Heart left ventricle (tissue), 16 donors: ENCODE measurements around the gene MYO1A. TPM values are rescaled to one million over a fixed set of nuclear protein-coding genes. Genes with fewer than 3 reads are reported as not detected.

Experiments
- ATAC-seq, 4 donors: fragments of 200-7000 bp; cut with Tn5 transposase; one replicate each; pipeline ENCODE4 v1.9.1; 2020 to 2022; ENCODE audit warnings: moderate library complexity in 4 of 4, mild to moderate bottlenecking in 3 of 4, moderate number of reproducible peaks in 1 of 4
- DNase-seq, 5 donors: peaks; one replicate each; pipeline ENCODE4 v3.0.0-alpha.2; 2020
- H3K27ac ChIP-seq, 12 donors: fragments of 200-600 bp; sonication (generic) in 4 of 12; one replicate each; pipeline versions ENCODE4 v1.5.0 to v1.8.0; 2016 to 2022; ENCODE audit warnings: mild to moderate bottlenecking in 2 of 12
- H3K27me3 ChIP-seq, 9 donors: fragments of 200-600 bp; sonication (generic) in 2 of 9; one replicate each; pipeline versions ENCODE4 v1.5.1 to v1.8.0; 2016 to 2022; ENCODE audit warnings: mild to moderate bottlenecking in 3 of 9
- H3K36me3 ChIP-seq, 9 donors: fragments of 200-600 bp; sonication (generic) in 2 of 9; one replicate each; pipeline versions ENCODE4 v1.5.0 to v1.8.0; 2018 to 2022; ENCODE audit warnings: mild to moderate bottlenecking in 2 of 9
- H3K4me1 ChIP-seq, 12 donors: fragments of 200-600 bp; sonication (generic) in 4 of 12; one replicate each; pipeline versions ENCODE4 v1.5.0 to v1.8.0; 2016 to 2022; ENCODE audit warnings: mild to moderate bottlenecking in 3 of 12
- H3K4me3 ChIP-seq, 12 donors: fragments of 200-600 bp; sonication (generic) in 4 of 12; one replicate each; pipeline versions ENCODE4 v1.5.0 to v1.8.0; 2017 to 2022; ENCODE audit warnings: mild to moderate bottlenecking in 9 of 12, moderate library complexity in 4 of 12
- H3K9me3 ChIP-seq, 12 donors: fragments of 200-600 bp; sonication (generic) in 4 of 12; one replicate each; pipeline versions ENCODE4 v1.5.0 to v1.8.0; 2016 to 2022; ENCODE audit warnings: mild to moderate bottlenecking in 1 of 12
- POLR2A ChIP-seq, 2 donors: fragments of 450-650 bp; IDR thresholded peaks; one replicate each; pipeline ENCODE4 v1.6.1; 2017; ENCODE audit warnings: antibody characterized with exemption in 2 of 2, mild to moderate bottlenecking in 2 of 2, moderate library complexity in 2 of 2
- whole genome bisulfite sequencing, 4 donors: extraction: QIAGEN DNeasy Blood & Tissue Kit in 2 of 4; methylation state at CpG; one replicate each; pipeline versions ENCODE4 v1.1.5 to v1.1.7; 2013 to 2018; 5-methylcytosine and 5-hydroxymethylcytosine counted together
- intact Hi-C, 10 donors: fragments of 100-400 bp; cut with DNase I; formaldehyde crosslinking; loops; one replicate each; pipeline versions ENCODE4 v1.11.1 to v1.14.2; 2022
- polyA plus RNA-seq, 2 donors: library from polyadenylated mRNA; stranded (reverse); fragments of 200-250 nt; gene quantifications; one replicate each; pipeline ENCODE4 v1.2.3, GENCODE V29; 2013
- total RNA-seq, 9 donors: library from RNA; depleted of rRNA in 2 of 9; stranded (reverse); fragments of >200 nt in 2 of 9; fragmentation: NEBNext Ultra II Directional in 3 of 9; extraction: Animal tissue kit (Norgen Biotek cat#: 25700) in 3 of 9; gene quantifications; one replicate each; pipeline versions ENCODE4 v1.1.0 to v1.2.4, GENCODE V29; 2016 to 2023
- TF ChIP-seq, protein P1 (sequence below), 12 donors: fragments of 200-600 bp; sonication (generic) in 4 of 12; IDR thresholded peaks; one replicate each; pipeline versions ENCODE4 v1.5.0 to v1.8.0; 2018 to 2022; ENCODE audit warnings: antibody characterized with exemption in 12 of 12, mild to moderate bottlenecking in 5 of 12
- donor health status: ischemic (EF 13 %, LVEDD 7.1; RV severe dilation, severe dysfunction).
- donor health status: healthy with polysubstance abuse.
- donor health status: DM: no; HTN: yes; CAD: no.
- donor health status: DM: no; HTN: no; CAD: no.
- donor health status: ischemic (EF 25% LVEDD 6.9; RV normal size, moderate dysfunction).
- donor health status: ischemic (EF 25% LVEDD 5.7; RV mildly dilated, moderate dysfunction).
- donor health status: healthy.
- donor health status: DM: yes; HTN: yes; CAD: no.
- donor health status: ischemic (EF 35%, LVEDD 5.7; RV mildly dilated, moderate dysfunction).
- donor health status: nonischemic (EF 11% LVEDD 7.7; RV severe dilation, severe dysfunction).
- donor health status: DM: yes; HTN: yes; CAD: no.
- donor health status: PGD.
- donor health status: ischemic (EF 29% LVEDD 5.4; RV normal size, mild dysfunction).
- donor health status: nonischemic (EF 23%, LVEDD 6.1; RV moderate dilation, normal function).

MYO1A gene
- total and polyA plus RNA-seq, 11 donors = 0.06 to 0.77 (median 0.32) TPM; not detected in 7

DNA sequence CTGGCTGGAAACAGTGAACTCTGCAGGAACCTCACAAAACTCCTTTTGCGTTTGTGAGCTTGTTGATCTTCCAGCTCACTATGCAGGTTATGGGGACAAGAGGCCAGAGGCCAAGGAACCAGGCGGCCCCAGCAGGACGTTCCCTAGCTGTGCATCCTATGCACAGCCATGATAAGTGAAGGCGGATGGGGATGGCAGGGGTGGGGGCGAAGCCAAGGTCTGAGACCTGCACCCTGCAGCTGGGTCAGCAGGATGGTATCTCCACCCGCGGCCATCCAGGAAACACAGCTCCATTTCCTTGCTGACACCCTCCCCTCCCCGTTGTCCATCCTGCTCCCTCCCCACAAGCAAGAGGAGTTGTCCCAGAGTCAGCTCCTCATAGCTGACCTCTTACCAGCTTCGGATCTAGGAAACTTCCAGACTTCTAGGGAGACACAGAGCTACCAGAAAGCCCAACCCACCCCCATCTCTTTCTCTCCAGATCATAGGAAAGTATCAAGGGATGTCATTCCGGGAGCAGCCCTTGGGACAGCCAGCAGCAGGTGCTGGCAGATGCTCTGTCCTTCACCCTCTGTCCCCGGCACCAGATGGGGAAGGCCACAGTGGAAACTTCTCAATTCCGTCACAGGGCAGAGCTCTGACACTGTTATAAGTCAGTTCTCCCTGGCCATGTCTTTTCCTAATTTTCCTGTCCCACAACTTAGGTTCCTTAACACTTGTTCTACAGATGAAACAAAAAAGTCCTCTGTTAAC lies 53.0 kb downstream of the MYO1A start:
- DNase-seq (no peak), ATAC-seq (peak in 2 of 4 donors; percentile 21 to 31)
- H3K4me1 ChIP-seq = peaks cover 0 to 32% (median 9%) of the 10 kb centered on the region in 12 donors
- no peak for TF ChIP-seq POLR2A (IDR thresholded peaks at IDR 0.05)
- TF ChIP-seq, protein P1, sequence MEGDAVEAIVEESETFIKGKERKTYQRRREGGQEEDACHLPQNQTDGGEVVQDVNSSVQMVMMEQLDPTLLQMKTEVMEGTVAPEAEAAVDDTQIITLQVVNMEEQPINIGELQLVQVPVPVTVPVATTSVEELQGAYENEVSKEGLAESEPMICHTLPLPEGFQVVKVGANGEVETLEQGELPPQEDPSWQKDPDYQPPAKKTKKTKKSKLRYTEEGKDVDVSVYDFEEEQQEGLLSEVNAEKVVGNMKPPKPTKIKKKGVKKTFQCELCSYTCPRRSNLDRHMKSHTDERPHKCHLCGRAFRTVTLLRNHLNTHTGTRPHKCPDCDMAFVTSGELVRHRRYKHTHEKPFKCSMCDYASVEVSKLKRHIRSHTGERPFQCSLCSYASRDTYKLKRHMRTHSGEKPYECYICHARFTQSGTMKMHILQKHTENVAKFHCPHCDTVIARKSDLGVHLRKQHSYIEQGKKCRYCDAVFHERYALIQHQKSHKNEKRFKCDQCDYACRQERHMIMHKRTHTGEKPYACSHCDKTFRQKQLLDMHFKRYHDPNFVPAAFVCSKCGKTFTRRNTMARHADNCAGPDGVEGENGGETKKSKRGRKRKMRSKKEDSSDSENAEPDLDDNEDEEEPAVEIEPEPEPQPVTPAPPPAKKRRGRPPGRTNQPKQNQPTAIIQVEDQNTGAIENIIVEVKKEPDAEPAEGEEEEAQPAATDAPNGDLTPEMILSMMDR (IDR thresholded peaks at IDR 0.05) = no peak
- no peak overlapping the region for H3K4me3 ChIP-seq
- no peaks in the 10 kb centered on the region for H3K9me3 ChIP-seq
- intact Hi-C loops = no loop called here
- H3K27me3 ChIP-seq = no peaks in the 10 kb centered on the region
- WGBS, 4 donors = 65 to 68% (median 67%) methylated on average over 12 of the region's 12 CpGs
- peaks cover 0 to 43% (median 24%) of the 10 kb centered on the region in 9 donors for H3K36me3 ChIP-seq
- H3K27ac ChIP-seq = no peak overlapping the region

DNA sequence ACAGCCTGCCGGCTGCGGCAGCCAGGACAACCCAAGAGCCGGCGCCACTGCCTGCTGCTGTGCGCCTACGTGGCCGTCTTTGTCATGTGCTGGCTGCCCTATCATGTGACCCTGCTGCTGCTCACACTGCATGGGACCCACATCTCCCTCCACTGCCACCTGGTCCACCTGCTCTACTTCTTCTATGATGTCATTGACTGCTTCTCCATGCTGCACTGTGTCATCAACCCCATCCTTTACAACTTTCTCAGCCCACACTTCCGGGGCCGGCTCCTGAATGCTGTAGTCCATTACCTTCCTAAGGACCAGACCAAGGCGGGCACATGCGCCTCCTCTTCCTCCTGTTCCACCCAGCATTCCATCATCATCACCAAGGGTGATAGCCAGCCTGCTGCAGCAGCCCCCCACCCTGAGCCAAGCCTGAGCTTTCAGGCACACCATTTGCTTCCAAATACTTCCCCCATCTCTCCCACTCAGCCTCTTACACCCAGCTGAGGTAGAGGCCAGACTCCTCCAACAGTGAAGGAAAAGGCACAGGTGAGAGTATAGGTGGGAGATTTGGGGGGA lies 53.9 kb downstream of the MYO1A start:
- ATAC-seq = no peak
- H3K27ac ChIP-seq = no peak overlapping the region
- H3K4me3 ChIP-seq = no peak overlapping the region
- peaks cover 0 to 34% (median 18%) of the 10 kb centered on the region in 9 donors for H3K36me3 ChIP-seq
- intact Hi-C loops = no loop called here
- H3K27me3 ChIP-seq = no peaks in the 10 kb centered on the region
- DNase-seq = peak in 1 of 5 donors; percentile 10
- TF ChIP-seq, protein P1 (IDR thresholded peaks at IDR 0.05) = no peak
- no peak for TF ChIP-seq POLR2A (IDR thresholded peaks at IDR 0.05)
- no peaks in the 10 kb centered on the region for H3K9me3 ChIP-seq
- peaks cover 0 to 33% (median 9%) of the 10 kb centered on the region in 12 donors for H3K4me1 ChIP-seq
- WGBS, 4 donors = 92 to 98% (median 95%) methylated on average over 8 to 11 of the region's 11 CpGs

DNA sequence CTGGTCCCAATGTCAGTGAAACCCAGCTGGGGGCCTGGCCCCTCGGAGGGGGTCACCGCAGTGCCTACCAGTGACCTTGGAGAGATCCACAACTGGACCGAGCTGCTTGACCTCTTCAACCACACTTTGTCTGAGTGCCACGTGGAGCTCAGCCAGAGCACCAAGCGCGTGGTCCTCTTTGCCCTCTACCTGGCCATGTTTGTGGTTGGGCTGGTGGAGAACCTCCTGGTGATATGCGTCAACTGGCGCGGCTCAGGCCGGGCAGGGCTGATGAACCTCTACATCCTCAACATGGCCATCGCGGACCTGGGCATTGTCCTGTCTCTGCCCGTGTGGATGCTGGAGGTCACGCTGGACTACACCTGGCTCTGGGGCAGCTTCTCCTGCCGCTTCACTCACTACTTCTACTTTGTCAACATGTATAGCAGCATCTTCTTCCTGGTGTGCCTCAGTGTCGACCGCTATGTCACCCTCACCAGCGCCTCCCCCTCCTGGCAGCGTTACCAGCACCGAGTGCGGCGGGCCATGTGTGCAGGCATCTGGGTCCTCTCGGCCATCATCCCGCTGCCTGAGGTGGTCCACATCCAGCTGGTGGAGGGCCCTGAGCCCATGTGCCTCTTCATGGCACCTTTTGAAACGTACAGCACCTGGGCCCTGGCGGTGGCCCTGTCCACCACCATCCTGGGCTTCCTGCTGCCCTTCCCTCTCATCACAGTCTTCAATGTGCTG lies 54.6 kb downstream of the MYO1A start:
- H3K4me3 ChIP-seq = no peak overlapping the region
- no peaks in the 10 kb centered on the region for H3K9me3 ChIP-seq
- H3K36me3 ChIP-seq = peaks cover 0 to 27% (median 11%) of the 10 kb centered on the region in 9 donors
- DNase-seq (no peak), ATAC-seq (no peak)
- intact Hi-C loops = no loop called here
- peaks cover 0 to 39% (median 13%) of the 10 kb centered on the region in 12 donors for H3K4me1 ChIP-seq
- H3K27me3 ChIP-seq = no peaks in the 10 kb centered on the region
- H3K27ac ChIP-seq = no peak overlapping the region
- no peak for TF ChIP-seq POLR2A (IDR thresholded peaks at IDR 0.05)
- TF ChIP-seq, protein P1 (IDR thresholded peaks at IDR 0.05) = no peak
- WGBS, 4 donors = 94 to 95% (median 95%) methylated on average over 23 to 26 of the region's 26 CpGs

DNA sequence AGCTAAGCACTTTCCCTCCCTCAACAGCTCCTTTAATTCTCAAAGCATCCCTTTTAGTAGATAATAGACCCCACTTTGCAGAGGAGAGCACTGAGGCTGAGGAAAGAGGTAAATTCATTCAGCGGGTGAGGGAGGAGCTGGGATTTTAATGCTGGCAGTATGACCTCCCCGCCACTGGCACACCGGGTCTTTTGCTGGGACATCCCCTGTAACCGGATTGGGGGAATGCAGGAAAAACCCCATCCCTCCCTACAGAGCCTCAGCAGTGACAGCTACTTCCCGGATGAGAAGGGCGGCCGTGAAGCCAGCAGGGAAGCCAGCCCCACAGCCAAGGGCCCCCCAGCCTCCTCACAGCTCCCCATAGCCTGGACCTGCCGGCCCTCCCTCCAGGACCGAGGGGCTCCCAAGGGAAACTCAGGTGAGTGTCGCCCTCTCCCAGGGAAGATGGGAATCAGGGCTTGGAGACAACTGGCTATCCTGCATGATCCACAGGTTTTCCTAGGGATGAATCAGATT lies 55.6 kb downstream of the MYO1A start:
- DNase-seq (no peak), ATAC-seq (no peak)
- peaks cover 0 to 17% (median 6%) of the 10 kb centered on the region in 9 donors for H3K36me3 ChIP-seq
- peaks cover 0 to 40% (median 13%) of the 10 kb centered on the region in 12 donors for H3K4me1 ChIP-seq
- intact Hi-C loops = no loop called here
- H3K27ac ChIP-seq = no peak overlapping the region
- TF ChIP-seq, protein P1 (IDR thresholded peaks at IDR 0.05) = no peak
- TF ChIP-seq POLR2A (IDR thresholded peaks at IDR 0.05) = no peak
- H3K9me3 ChIP-seq = no peaks in the 10 kb centered on the region
- whole genome bisulfite sequencing, 4 donors = 72 to 80% (median 77%) methylated on average over 10 of the region's 10 CpGs
- H3K27me3 ChIP-seq = no peaks in the 10 kb centered on the region
- H3K4me3 ChIP-seq = no peak overlapping the region
